ENCODE measurements around the gene FCHSD2.

- TF ChIP-seq NR2F2 (IDR thresholded peaks at IDR 0.05) (no peak), EGR1 (IDR thresholded peaks at IDR 0.05; ENCODE audit: low read depth in 2 of 2) (no peak), CTCF (IDR thresholded peaks at IDR 0.05; ENCODE audit: low read depth, low read length, missing input control) (no peak), RAD21 (IDR thresholded peaks at IDR 0.05) (peak in 1 of 2 donors; percentile 4), TAF1 (conservative IDR thresholded peaks at IDR 0.05) (no peak), MAX (IDR thresholded peaks at IDR 0.05) (no peak), YY1 (IDR thresholded peaks at IDR 0.05) (peak; percentile 12)
Observed at GRCh38 chr11:72813740-72814285, 328.3 kb downstream of the FCHSD2 start.

All from liver (tissue), 3 donors.